Osteoblast (primary cell): ENCODE results near the gene GUCA1A. TPM values are rescaled to one million over a fixed set of nuclear protein-coding genes. Genes with fewer than 3 reads are reported as not detected.

Source experiments
- DNase-seq: peaks from one replicate; pipeline ENCODE4 v3.0.0; 2011; ENCODE audit warnings: low spot score, mixed read lengths; ENCODE audit not compliant: insufficient read length; ENCODE audit errors: missing footprints
- H2AFZ ChIP-seq: 2 replicates; pipeline ENCODE4 v1.6.0; 2011; ENCODE audit warnings: mild to moderate bottlenecking, low read length
- H3K27ac ChIP-seq: 2 replicates; pipeline ENCODE4 v1.5.1; 2011; ENCODE audit warnings: mild to moderate bottlenecking, low read depth, low read length, moderate library complexity
- H3K27me3 ChIP-seq: 2 replicates; pipeline ENCODE4 v1.6.0; 2012; ENCODE audit warnings: mild to moderate bottlenecking, control low read depth, inconsistent platforms, low read length, moderate library complexity; ENCODE audit not compliant: insufficient read depth
- H3K36me3 ChIP-seq: 2 replicates; pipeline ENCODE4 v1.5.1; 2011; ENCODE audit warnings: mild to moderate bottlenecking, low read length, control low read depth, moderate library complexity; ENCODE audit not compliant: insufficient read depth
- H3K4me1 ChIP-seq: 2 replicates; pipeline ENCODE4 v1.5.1; 2011; ENCODE audit warnings: mild to moderate bottlenecking, low read length, control low read depth, moderate library complexity; ENCODE audit not compliant: insufficient read depth
- H3K4me2 ChIP-seq: 2 replicates; pipeline ENCODE4 v1.6.0; 2011; ENCODE audit warnings: mild to moderate bottlenecking, low read length; ENCODE audit not compliant: insufficient read depth
- H3K4me3 ChIP-seq: fragments of 200-600 bp; sonication (generic); 3 replicates; pipeline ENCODE4 v1.5.1; 2012; ENCODE audit warnings: mild to moderate bottlenecking, low read length, inconsistent platforms; ENCODE audit not compliant: insufficient read depth
- H3K79me2 ChIP-seq: 2 replicates; pipeline ENCODE4 v1.6.0; 2012; ENCODE audit warnings: mild to moderate bottlenecking, low read length, control low read depth, inconsistent platforms; ENCODE audit not compliant: insufficient read depth
- H3K9me3 ChIP-seq: 2 replicates; pipeline ENCODE4 v1.5.1; 2011; ENCODE audit warnings: low read depth, low read length, control low read depth
- H4K20me1 ChIP-seq: 2 replicates; pipeline ENCODE4 v1.6.0; 2012; ENCODE audit warnings: mild to moderate bottlenecking, low read length, control low read depth; ENCODE audit not compliant: insufficient read depth
- total RNA-seq: library from RNA; depleted of rRNA; stranded (reverse); fragments of >200 nt; gene quantifications from 2 replicates; pipeline ENCODE4 v1.2.3, GENCODE V29; 2012
- TF ChIP-seq, protein P1 (sequence below): IDR thresholded peaks from 2 replicates; pipeline ENCODE4 v1.5.1; 2011; ENCODE audit warnings: mild to moderate bottlenecking, low read depth, low read length, moderate library complexity; ENCODE audit errors: extremely low read depth

GUCA1A gene
- total RNA-seq, 1 donor: not detected

- no peak for DNase-seq
- Histone ChIP-seq H3K9me3 (no peaks in the 10 kb centered on the region), H3K4me1 (peaks cover 14% of the 10 kb centered on the region), H3K27ac (peak overlapping the region; percentile 94), H4K20me1 (no peaks in the 10 kb centered on the region), H3K4me2 (peak overlapping the region; percentile 97), H3K36me3 (peaks cover 15% of the 10 kb centered on the region), H3K79me2 (peaks cover 35% of the 10 kb centered on the region), H3K27me3 (no peaks in the 10 kb centered on the region), H2AFZ (peak overlapping the region; percentile 97), H3K4me3 (peak overlapping the region; percentile 97)
- TF ChIP-seq, protein P1, sequence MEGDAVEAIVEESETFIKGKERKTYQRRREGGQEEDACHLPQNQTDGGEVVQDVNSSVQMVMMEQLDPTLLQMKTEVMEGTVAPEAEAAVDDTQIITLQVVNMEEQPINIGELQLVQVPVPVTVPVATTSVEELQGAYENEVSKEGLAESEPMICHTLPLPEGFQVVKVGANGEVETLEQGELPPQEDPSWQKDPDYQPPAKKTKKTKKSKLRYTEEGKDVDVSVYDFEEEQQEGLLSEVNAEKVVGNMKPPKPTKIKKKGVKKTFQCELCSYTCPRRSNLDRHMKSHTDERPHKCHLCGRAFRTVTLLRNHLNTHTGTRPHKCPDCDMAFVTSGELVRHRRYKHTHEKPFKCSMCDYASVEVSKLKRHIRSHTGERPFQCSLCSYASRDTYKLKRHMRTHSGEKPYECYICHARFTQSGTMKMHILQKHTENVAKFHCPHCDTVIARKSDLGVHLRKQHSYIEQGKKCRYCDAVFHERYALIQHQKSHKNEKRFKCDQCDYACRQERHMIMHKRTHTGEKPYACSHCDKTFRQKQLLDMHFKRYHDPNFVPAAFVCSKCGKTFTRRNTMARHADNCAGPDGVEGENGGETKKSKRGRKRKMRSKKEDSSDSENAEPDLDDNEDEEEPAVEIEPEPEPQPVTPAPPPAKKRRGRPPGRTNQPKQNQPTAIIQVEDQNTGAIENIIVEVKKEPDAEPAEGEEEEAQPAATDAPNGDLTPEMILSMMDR: no peak
Observed at GRCh38 chr6:42217157-42217518, 44.0 kb downstream of the GUCA1A start.

DNA sequence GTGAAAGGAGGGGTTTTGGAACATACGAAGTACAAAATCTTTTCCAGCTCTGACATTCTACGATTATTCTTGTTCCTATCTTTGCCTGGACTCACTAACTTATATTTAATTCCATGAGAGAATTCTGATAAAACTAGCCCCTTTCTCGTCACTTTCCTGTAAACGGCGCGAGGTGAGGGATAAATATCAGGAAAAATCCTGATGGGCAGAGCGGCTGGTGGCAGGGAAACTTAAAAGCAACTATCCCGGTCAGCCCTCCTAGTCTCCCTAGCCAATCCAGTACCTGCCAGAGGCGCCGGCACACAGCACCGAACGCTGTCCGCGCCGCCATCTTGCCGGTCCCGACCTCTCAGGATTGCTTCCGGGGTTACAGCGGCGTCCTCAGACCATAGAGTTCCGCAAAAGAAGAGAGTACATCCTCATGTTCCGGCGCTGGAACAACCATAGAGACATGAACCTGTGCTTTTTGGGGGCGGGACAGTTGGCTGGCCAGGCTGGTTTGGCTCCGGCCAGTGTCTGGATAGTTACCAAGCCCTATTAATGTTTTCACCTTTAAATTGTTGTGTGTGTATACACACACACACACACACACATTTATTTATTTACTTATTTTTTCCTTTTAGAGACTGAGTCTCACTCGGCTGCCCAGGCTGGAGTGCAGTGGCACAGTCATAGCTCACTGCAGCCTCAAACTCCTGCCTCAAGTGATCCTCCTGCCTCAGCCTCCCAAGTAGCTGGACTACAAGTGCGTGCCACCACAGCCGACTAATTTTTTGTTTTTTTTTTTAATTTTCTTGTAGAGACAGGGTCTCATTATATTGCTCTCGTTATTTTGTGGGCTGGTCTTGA lies 44.6 kb downstream of the GUCA1A start, which contains the start of gene MRPS10:
Gene MRPS10, minus strand, starts transcription at position 343 of the 849 bp plus-strand sequence. Its CDS starts 12 bp downstream, at position 331.
- Histone ChIP-seq H4K20me1 (no peaks in the 10 kb centered on the region), H3K36me3 (peaks cover 13% of the 10 kb centered on the region), H3K4me3 (peak within 1 kb of the TSS; percentile 97), H2AFZ (peak within 1 kb of the TSS; percentile 97), H3K4me2 (peak within 1 kb of the TSS; percentile 97), H3K9me3 (no peaks in the 10 kb centered on the region), H3K4me1 (peaks cover 14% of the 10 kb centered on the region), H3K27me3 (no peaks in the 10 kb centered on the region), H3K79me2 (peaks cover 34% of the 10 kb centered on the region), H3K27ac (peak within 1 kb of the TSS; percentile 94)
- TF ChIP-seq, protein P1: no peak
- DNase-seq: peak; percentile 90

DNA sequence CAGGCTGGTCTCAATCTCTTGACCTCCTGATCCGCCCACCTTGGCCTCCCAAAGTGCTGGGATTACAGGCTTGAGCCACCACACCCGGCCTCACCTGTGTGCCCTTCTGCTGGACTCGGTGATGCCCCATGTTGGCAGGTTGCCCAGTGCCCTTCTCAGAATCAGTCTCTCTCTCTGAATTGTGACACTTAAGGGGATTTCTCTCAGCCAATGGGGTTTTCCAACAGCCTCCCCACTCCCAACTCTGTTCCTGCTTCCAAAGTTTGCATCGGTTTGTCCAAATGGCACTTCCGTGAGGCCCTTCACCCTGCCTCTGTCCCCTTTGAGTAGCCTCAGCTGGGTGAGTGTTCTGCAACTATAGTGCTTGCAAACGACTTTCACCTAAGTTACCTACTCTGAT lies 47.6 kb downstream of the GUCA1A start:
- Histone ChIP-seq H3K9me3 (no peaks in the 10 kb centered on the region), H3K4me1 (peaks cover 24% of the 10 kb centered on the region), H4K20me1 (no peaks in the 10 kb centered on the region), H3K79me2 (peaks cover 16% of the 10 kb centered on the region), H3K27ac (no peak overlapping the region), H3K36me3 (no peaks in the 10 kb centered on the region), H2AFZ (no peak overlapping the region), H3K27me3 (no peaks in the 10 kb centered on the region), H3K4me2 (no peak overlapping the region), H3K4me3 (no peak overlapping the region)
- TF ChIP-seq, protein P1: no peak
- no peak for DNase-seq

GRCh38 chr6:42221546-42221945 lies 48.4 kb downstream of the GUCA1A start:
- Histone ChIP-seq H3K36me3 (no peaks in the 10 kb centered on the region), H3K4me2 (no peak overlapping the region), H3K4me1 (peaks cover 28% of the 10 kb centered on the region), H4K20me1 (no peaks in the 10 kb centered on the region), H3K9me3 (no peaks in the 10 kb centered on the region), H2AFZ (no peak overlapping the region), H3K27me3 (no peaks in the 10 kb centered on the region), H3K4me3 (no peak overlapping the region), H3K27ac (no peak overlapping the region), H3K79me2 (peaks cover 10% of the 10 kb centered on the region)
- no peak for DNase-seq
- TF ChIP-seq, protein P1: no peak
